ENCODE measurements around the gene GNAI1. TPM values are rescaled to one million over a fixed set of nuclear protein-coding genes. Genes with fewer than 3 reads are reported as not detected.

Gene GNAI1
- total and polyA plus RNA-seq, 2 of the 13 experiments (the other 11 are each of a cell fraction or from before 2014, with no cell fraction given) = 3.5 to 5.7 TPM

DNA sequence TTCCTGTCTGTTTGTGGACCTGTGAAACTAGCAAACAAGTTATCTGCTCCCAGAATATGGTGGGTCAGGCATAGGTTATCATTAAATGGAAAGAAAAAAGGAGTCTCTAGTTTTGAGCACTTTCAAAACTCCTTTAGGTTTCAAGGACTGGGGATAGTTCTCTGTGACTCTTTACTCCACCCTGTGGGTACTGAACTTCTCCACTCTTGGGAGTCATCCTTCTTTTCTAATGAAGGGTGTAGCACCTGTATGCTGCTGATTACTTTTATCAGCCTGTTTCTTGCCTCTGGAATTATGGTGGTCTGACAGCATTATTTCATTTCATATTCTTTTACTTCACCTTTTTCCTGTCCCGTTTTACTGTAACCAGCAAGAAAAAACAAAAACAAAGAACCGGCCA, 6.7 kb downstream of the GNAI1 start (continued):
- TF ChIP-seq, protein P1, sequence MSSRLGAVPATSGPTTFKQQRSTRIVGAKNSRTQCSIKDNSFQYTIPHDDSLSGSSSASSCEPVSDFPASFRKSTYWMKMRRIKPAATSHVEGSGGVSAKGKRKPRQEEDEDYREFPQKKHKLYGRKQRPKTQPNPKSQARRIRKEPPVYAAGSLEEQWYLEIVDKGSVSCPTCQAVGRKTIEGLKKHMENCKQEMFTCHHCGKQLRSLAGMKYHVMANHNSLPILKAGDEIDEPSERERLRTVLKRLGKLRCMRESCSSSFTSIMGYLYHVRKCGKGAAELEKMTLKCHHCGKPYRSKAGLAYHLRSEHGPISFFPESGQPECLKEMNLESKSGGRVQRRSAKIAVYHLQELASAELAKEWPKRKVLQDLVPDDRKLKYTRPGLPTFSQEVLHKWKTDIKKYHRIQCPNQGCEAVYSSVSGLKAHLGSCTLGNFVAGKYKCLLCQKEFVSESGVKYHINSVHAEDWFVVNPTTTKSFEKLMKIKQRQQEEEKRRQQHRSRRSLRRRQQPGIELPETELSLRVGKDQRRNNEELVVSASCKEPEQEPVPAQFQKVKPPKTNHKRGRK (CRISPR knock-in tag; IDR thresholded peaks at IDR 0.05) = no peak
- TF ChIP-seq NFE2L1 (CRISPR knock-in tag; IDR thresholded peaks at IDR 0.05; ENCODE audit: borderline replicate concordance) (no peak), POLR2AphosphoS5 (IDR thresholded peaks at IDR 0.05; ENCODE audit: low read depth, low read length) (no peak)

DNA sequence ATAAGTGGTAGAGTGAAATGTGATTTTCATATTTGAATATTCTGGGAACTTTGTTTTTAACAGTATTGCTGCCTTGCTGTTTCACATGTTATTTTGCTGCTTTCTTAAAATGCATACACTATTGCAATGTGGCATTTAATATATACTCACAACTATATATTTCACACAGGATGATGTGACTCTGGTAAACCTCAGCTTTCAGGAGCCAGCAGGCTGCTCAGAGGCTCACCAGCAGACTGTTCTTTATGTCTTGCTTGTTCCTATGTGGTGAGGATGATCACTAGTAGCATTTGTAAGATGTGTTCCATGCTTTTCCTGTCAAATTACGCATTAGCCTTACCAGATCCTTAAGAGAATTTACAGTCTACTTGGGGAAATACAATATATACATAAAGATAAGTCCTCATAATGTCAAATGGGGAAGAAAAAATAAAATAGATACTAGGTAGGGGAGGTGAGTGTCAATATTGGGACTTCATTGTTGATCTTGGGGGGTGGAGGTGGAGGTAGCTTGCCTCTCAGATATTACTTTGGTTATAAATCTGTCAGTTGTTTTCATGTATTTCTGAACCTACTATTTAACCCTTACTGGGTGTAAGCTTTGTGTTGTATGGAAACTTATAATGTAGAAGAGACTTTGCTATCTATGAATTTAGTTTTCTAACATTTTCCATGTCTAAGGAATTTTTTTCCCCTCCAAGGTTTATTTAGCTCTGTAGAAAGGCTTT, 8.4 kb downstream of the GNAI1 start:
- Histone ChIP-seq H3K4me1 (ENCODE audit: insufficient read depth, low read length) (peaks cover 16% of the 10 kb centered on the region), H3K27ac (ENCODE audit: extremely low read length, insufficient read depth, low read length) (no peak overlapping the region), H3K9me3 (ENCODE audit: low read length) (no peaks in the 10 kb centered on the region), H4K20me1 (ENCODE audit: insufficient read depth, low read length) (peaks cover 3% of the 10 kb centered on the region; the same call in 1 of the 2 replicates), H3K36me3 (replicated peaks in 1 of 2; ENCODE audit: control insufficient read depth in 1 of 2, insufficient read depth in 2 of 2, low read length in 2 of 2) (no peaks in the 10 kb centered on the region), H3K27me3 (ENCODE audit: control insufficient read depth in 1 of 2, insufficient read depth in 2 of 2, low read length in 2 of 2) (no peaks in the 10 kb centered on the region), H3K9ac (ENCODE audit: insufficient read depth, low read depth, low read length) (no peak overlapping the region), H3K4me3 (replicated peaks in 1 of 3; ENCODE audit: insufficient read depth in 1 of 3, low read depth in 2 of 3, low read length in 3 of 3) (no peak overlapping the region), H2AFZ (ENCODE audit: low read length) (no peak overlapping the region), H3K4me2 (ENCODE audit: low read depth, low read length) (no peak overlapping the region), H3K79me2 (ENCODE audit: insufficient read depth, low read length) (peaks cover 7% of the 10 kb centered on the region)
- no peak for DNase-seq (ENCODE audit: low spot score)
- CTCF ChIA-PET (ENCODE audit: low intra/inter-chr PET ratio, low total read pairs) = no interaction called here
- WGBS (ENCODE audit: low lambda C conversion rate) = 92% methylated on average over 1 of the region's 1 CpG
- in situ Hi-C loops (cut with HindIII; ENCODE audit: extremely low pct_ligation_motif_present, low pct_unique_long_range_greater_than_20kb) = no loop called here
- ATAC-seq = no peak
- TF ChIP-seq, protein P2, sequence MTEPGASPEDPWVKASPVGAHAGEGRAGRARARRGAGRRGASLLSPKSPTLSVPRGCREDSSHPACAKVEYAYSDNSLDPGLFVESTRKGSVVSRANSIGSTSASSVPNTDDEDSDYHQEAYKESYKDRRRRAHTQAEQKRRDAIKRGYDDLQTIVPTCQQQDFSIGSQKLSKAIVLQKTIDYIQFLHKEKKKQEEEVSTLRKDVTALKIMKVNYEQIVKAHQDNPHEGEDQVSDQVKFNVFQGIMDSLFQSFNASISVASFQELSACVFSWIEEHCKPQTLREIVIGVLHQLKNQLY (CRISPR knock-in tag; IDR thresholded peaks at IDR 0.05) = no peak
- TF ChIP-seq TBX3 (IDR thresholded peaks at IDR 0.05; ENCODE audit: borderline replicate concordance) (no peak), HES4 (CRISPR knock-in tag; IDR thresholded peaks at IDR 0.05; ENCODE audit: borderline replicate concordance) (no peak), HNRNPH1 (optimal IDR thresholded peaks at IDR 0.05; ENCODE audit: low read depth, low read length) (no peak), AHR (CRISPR knock-in tag; IDR thresholded peaks at IDR 0.05) (no peak), HNRNPUL1 (IDR thresholded peaks at IDR 0.05; ENCODE audit: low read depth, low read length) (no peak), ZBTB21 (CRISPR knock-in tag; IDR thresholded peaks at IDR 0.05) (no peak), ZMYM4 (CRISPR knock-in tag; IDR thresholded peaks at IDR 0.05) (no peak), ZNF337 (CRISPR knock-in tag; IDR thresholded peaks at IDR 0.05; ENCODE audit: borderline replicate concordance, low read depth) (no peak), ZBTB7B (CRISPR knock-in tag; IDR thresholded peaks at IDR 0.05) (no peak), CHD4 (IDR thresholded peaks at IDR 0.05; ENCODE audit: borderline replicate concordance, low read length) (no peak), KDM5B (CRISPR knock-in tag; IDR thresholded peaks at IDR 0.05; ENCODE audit: borderline replicate concordance) (no peak), ZFX (CRISPR knock-in tag; IDR thresholded peaks at IDR 0.05; ENCODE audit: low read depth) (no peak)
- TF ChIP-seq, protein P3, sequence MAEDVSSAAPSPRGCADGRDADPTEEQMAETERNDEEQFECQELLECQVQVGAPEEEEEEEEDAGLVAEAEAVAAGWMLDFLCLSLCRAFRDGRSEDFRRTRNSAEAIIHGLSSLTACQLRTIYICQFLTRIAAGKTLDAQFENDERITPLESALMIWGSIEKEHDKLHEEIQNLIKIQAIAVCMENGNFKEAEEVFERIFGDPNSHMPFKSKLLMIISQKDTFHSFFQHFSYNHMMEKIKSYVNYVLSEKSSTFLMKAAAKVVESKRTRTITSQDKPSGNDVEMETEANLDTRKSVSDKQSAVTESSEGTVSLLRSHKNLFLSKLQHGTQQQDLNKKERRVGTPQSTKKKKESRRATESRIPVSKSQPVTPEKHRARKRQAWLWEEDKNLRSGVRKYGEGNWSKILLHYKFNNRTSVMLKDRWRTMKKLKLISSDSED (CRISPR knock-in tag; IDR thresholded peaks at IDR 0.05) = no peak
- TF ChIP-seq, protein P4, sequence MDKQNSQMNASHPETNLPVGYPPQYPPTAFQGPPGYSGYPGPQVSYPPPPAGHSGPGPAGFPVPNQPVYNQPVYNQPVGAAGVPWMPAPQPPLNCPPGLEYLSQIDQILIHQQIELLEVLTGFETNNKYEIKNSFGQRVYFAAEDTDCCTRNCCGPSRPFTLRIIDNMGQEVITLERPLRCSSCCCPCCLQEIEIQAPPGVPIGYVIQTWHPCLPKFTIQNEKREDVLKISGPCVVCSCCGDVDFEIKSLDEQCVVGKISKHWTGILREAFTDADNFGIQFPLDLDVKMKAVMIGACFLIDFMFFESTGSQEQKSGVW (CRISPR knock-in tag; IDR thresholded peaks at IDR 0.05; ENCODE audit: borderline replicate concordance) = no peak
- POLR2A ChIA-PET = no interaction called here
- FAIRE-seq = no peak
- intact Hi-C loops (cut with micrococcal nuclease; ENCODE audit: unreplicated experiment) = no loop called here
- no TSS peak for BruUV-seq (replicated peaks)
